HPDE6-E6E7 (cell line): ENCODE results near the gene AUH.

Experiments
- DNase-seq: peaks from one replicate; pipeline ENCODE4 v3.0.0; 2011; ENCODE audit warnings: missing footprints; ENCODE audit errors: extremely low spot score

The AUH gene

GRCh38 chr9:91166796-91167366 lies 194.8 kb downstream of the AUH start:
- no peak for DNase-seq

- peak; percentile 97 for DNase-seq
Measured at GRCh38 chr9:91164724-91165520, 196.8 kb downstream of the AUH start.
